K562 (cell line): Measurements from ENCODE around the gene RBFOX2. TPM values are rescaled to one million over a fixed set of nuclear protein-coding genes. Genes with fewer than 3 reads are reported as not detected.

Source experiments
- ATF6 ChIP-seq: sonication (generic); formaldehyde crosslinking; IDR thresholded peaks from 2 replicates; pipeline ENCODE4 v1.4.0; 2020; ENCODE audit warnings: mild to moderate bottlenecking, missing genetic modification reagents
- HNRNPK ChIP-seq: fragments of 200-400 bp; formaldehyde crosslinking; IDR thresholded peaks from one replicate; pipeline ENCODE4 v1.6.1; 2018; ENCODE audit warnings: mild to moderate bottlenecking, low read depth, low read length; ENCODE audit not compliant: poor library complexity, severe bottlenecking
- KAT7 ChIP-seq: sonication (generic); formaldehyde crosslinking; IDR thresholded peaks from 2 replicates; pipeline ENCODE4 v1.8.0; 2022; ENCODE audit warnings: missing genetic modification reagents, mild to moderate bottlenecking, borderline replicate concordance
- MYC ChIP-seq, 2 experiments: fragments of 250-450 bp in 1 of 2; sonication (Bioruptor Pico) in 1 of 2; IDR thresholded peaks; 2 replicates each; pipeline versions ENCODE4 v1.5.1 to v1.6.1; 2012 to 2021; ENCODE audit warnings: low read depth in 2 of 2, borderline replicate concordance in 1 of 2, improper control_type of control experiment in 1 of 2, low read length in 1 of 2, mild to moderate bottlenecking in 1 of 2, moderate library complexity in 1 of 2
- THAP7 ChIP-seq: fragments of 250-450 bp; sonication (Bioruptor Pico); IDR thresholded peaks from 2 replicates; pipeline ENCODE4 v1.5.0; 2021
- ZNF146 ChIP-seq: IDR thresholded peaks from one replicate; pipeline ENCODE4 v1.6.1; 2018; ENCODE audit warnings: missing compliant biosample characterization; ENCODE audit not compliant: unreplicated experiment
- ZNF436 ChIP-seq: fragments of 250-450, 450-650 bp; sonication (Bioruptor Pico); formaldehyde crosslinking; IDR thresholded peaks from 2 replicates; pipeline ENCODE4 v1.7.0; 2020; ENCODE audit warnings: mild to moderate bottlenecking
- polyA plus RNA-seq, 8 experiments: library from polyadenylated mRNA; depleted of rRNA in 4 of 8; stranded (reverse) in 5 of 8; unstranded in 3 of 8; fragments of >200 nt; fragmentation: Nextera tagmentation in 2 of 8; fragmentation: Illumina TruSeq in 1 of 8; extraction: Ambion mirVana in 2 of 8; extraction: Trizol in 1 of 8; gene quantifications; 2 replicates each; pipeline versions ENCODE4 v1.2.1 to v1.2.3, GENCODE V29; 2011 to 2014; ENCODE audit warnings: inconsistent platforms in 1 of 8, missing spikeins in 1 of 8
- total RNA-seq, 7 experiments: library from RNA; depleted of rRNA in 6 of 7; stranded (reverse); fragments of >200 nt in 6 of 7; fragmentation: Illumina TruSeq in 2 of 7; extraction: Trizol in 2 of 7; gene quantifications; 2 replicates each; pipeline versions ENCODE4 v1.2.1 to v1.2.3, GENCODE V29; 2011 to 2021; ENCODE audit warnings: low replicate concordance in 1 of 7
- TF ChIP-seq, protein P1 (sequence below): fragments of 250-450 bp; sonication (Bioruptor Pico); IDR thresholded peaks from 2 replicates; pipeline ENCODE4 v1.5.0; 2021; ENCODE audit warnings: mild to moderate bottlenecking, borderline replicate concordance
- TF ChIP-seq, protein P2 (sequence below): fragments of 450-650 bp; IDR thresholded peaks from 2 replicates; pipeline ENCODE4 v1.6.1; 2016; ENCODE audit warnings: borderline replicate concordance

The RBFOX2 gene
- total and polyA plus RNA-seq, 9 of the 15 experiments (the other 6 are each of a cell fraction or from before 2014, with no cell fraction given): 5.8 to 24.8 (median 14.2) TPM

GRCh38 chr22:35705141-35705540 is 323.5 kb downstream of the RBFOX2 start (continued):
- no peak for TF ChIP-seq MYC (IDR thresholded peaks at IDR 0.05; ENCODE audit: low read depth, low read length)
- TF ChIP-seq MYC (CRISPR knock-in tag; IDR thresholded peaks at IDR 0.05; ENCODE audit: borderline replicate concordance, low read depth): no peak
- no peak for TF ChIP-seq ATF6 (CRISPR knock-in tag)
- TF ChIP-seq, protein P1, sequence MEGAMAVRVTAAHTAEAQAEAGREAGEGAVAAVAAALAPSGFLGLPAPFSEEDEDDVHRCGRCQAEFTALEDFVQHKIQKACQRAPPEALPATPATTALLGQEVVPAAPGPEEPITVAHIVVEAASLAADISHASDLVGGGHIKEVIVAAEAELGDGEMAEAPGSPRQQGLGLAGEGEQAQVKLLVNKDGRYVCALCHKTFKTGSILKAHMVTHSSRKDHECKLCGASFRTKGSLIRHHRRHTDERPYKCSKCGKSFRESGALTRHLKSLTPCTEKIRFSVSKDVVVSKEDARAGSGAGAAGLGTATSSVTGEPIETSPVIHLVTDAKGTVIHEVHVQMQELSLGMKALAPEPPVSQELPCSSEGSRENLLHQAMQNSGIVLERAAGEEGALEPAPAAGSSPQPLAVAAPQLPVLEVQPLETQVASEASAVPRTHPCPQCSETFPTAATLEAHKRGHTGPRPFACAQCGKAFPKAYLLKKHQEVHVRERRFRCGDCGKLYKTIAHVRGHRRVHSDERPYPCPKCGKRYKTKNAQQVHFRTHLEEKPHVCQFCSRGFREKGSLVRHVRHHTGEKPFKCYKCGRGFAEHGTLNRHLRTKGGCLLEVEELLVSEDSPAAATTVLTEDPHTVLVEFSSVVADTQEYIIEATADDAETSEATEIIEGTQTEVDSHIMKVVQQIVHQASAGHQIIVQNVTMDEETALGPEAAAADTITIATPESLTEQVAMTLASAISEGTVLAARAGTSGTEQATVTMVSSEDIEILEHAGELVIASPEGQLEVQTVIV (CRISPR knock-in tag): no peak
- no peak for TF ChIP-seq KAT7 (CRISPR knock-in tag)
- no peak for TF ChIP-seq THAP7 (CRISPR knock-in tag)
- TF ChIP-seq, protein P2, sequence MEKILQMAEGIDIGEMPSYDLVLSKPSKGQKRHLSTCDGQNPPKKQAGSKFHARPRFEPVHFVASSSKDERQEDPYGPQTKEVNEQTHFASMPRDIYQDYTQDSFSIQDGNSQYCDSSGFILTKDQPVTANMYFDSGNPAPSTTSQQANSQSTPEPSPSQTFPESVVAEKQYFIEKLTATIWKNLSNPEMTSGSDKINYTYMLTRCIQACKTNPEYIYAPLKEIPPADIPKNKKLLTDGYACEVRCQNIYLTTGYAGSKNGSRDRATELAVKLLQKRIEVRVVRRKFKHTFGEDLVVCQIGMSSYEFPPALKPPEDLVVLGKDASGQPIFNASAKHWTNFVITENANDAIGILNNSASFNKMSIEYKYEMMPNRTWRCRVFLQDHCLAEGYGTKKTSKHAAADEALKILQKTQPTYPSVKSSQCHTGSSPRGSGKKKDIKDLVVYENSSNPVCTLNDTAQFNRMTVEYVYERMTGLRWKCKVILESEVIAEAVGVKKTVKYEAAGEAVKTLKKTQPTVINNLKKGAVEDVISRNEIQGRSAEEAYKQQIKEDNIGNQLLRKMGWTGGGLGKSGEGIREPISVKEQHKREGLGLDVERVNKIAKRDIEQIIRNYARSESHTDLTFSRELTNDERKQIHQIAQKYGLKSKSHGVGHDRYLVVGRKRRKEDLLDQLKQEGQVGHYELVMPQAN: no peak
- no peak for TF ChIP-seq ZNF436
- no peak for TF ChIP-seq HNRNPK
- TF ChIP-seq ZNF146 (CRISPR knock-in tag): no peak
